NOMO-1 (cell line): ENCODE measurements around the gene ARG1.
"Not testable (repeated sequence)": the region's sequence is repeated elsewhere in the genome, so short reads cannot be mapped to it uniquely, and the experiment has no call there.

Experiments used
- DNase-seq, 2 experiments: peaks; one replicate each; lab custom pipeline; 2025; ENCODE audit not compliant: unreplicated experiment in 2 of 2; lab: John Stamatoyannopoulos, UW

The ARG1 gene

DNA sequence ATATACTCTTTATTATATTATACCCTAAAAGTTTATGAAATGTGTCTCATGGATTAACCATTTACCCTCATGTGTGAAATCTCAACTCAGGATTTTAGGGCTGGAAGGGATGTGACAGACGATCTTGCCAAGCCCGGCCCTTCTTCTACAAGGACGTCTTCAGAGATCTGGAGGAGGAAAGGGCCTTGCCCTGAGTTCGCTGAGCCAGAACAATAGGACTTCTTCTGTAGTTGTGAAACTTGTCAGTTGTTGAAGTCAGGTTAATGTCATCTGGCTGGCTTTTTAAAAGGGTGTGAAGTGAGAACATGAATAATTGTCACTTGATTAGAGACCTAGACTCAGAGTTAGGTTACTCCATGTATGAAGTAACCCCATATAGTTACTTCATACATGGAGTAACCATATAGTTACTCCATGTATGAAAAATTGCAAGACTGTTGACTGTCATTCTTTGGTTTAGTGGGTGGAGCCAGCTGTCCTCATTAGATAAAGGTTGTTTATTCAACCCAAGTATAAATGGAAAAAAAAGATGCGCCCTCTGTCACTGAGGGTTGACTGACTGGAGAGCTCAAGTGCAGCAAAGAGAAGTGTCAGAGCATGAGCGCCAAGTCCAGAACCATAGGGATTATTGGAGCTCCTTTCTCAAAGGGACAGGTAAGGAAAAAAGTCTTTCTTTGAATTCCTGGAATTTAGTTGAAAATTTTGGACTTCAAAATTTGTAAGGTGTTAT lies at the start of gene ARG1:
Gene ARG1, plus strand, starts transcription at position 541 of the 730 bp plus-strand sequence. Its CDS starts 57 bp downstream, at position 598.
- no peak for DNase-seq

DNA sequence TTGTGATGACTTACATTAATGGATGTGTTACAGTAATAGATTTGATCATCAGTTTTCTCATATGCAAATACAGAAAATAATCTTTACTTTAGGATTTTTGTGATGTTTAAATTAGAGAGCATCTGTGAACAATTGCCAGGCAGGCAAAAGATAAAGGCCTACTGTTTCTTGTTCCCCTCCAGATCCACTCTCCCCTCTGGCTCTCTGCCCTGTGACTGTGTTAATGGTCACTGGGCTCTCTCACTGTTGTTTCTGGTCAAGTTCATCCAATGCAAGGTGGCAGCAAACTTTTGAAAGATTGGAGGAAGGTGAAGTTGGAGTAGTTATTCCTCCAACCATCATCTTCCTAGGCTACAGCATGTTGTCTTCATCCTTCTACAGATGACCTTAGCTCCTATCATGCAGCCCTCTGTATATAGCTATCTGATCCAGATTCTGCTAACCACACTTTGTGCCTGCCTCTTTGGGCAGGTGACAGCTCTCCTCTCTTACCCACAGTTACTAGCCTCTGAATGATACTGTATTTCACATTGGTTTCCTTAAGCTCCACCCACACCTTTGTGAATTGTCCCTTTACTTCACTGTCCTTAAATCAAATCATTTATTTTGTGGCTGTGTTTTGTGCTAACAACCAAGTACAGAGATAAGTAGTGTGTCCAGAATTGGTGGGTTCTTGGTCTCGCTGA lies 48.9 kb upstream of the ARG1 start:
- no peak for DNase-seq

DNA sequence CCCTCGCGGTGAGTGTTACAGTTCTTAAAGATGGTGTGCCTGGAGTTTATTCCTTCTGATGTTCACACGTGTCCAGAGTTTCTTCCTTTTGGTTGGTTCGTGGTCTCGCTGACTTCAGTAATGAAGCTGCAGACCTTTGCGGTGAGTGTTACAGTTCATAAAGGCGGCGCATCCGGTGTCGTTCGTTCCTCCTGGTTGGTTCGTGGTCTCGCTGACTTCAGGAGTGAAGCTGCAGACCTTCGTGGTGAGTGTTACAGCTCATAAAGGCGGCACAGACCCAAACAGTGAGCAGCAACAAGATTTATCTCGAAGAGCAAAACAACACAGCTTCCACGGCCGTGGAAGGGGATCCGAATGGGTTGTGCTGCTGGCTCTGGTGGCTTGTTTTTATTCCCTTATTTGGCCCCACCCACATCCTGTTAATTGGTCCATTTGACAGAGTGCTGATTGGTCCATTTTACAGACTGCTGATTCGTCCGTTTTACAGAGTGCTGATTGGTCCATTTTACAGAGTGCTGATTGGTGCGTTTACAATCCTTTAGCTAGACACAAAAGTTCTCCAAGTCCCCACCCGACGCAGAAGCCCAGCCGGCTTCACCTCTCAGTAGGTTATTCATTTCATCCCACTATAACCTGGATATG lies 48.2 kb upstream of the ARG1 start:
- no peak for DNase-seq

DNA sequence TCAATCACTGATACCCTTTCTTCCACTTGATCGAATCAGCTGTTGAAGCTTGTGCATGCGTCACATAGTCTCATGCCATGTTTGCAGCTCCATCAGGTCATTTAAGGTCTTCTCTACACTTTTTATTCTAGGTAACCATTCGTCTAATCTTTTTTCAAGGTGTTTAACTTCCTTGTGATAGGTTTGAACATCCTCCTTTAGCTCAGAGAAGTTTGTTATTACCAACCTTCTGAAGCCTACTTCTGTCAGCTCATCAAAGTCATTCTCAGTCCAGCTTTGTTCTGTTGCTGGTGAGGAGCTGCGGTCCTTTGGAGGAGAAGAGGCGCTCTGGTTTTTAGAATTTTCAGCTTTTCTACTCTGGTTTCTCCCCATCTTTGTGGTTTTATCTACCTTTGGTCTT lies 42.1 kb upstream of the ARG1 start:
- not testable (repeated sequence) for DNase-seq

DNA sequence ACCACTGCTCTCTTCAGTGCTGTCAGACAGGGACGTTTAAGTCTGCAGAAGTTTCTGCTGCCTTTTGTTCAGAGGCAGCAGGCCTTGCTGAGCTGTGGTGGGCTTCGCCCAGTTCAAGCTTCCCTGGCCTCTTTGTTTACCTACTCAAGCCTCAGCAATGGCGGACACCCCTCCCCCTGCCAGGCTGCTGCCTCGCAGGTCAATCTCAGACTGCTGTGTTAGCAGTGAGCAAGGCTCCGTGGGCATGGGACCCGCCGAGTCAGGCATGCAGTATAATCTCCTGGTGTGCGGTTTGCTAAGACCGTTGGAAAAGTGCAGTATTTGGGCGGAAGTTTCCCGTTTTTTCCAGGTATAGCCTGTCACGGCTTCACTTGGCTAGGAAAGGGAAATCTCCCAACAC lies 41.3 kb upstream of the ARG1 start:
- not testable (repeated sequence) for DNase-seq

DNA sequence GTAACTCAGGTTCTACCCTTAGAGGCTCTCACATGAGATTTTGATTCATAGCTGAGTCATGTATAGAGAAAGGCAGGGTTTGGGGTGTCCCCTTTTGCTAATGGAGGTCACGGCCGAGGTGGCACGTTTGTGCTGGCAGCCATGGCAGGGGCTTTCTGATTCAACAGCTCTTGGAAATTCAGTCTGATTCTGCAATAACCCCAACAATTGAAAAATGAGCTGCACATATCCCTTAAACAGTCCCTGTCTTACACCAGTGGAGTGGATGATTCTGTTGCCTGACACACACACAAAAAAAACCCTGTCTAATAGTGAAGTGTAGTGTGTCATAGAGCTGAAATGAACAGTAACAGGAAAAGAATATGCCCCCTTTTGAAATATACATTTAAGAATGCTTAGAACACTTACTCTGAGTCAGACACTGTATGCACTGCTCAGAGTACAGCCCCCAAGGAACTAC lies 40.4 kb upstream of the ARG1 start:
- no peak for DNase-seq

DNA sequence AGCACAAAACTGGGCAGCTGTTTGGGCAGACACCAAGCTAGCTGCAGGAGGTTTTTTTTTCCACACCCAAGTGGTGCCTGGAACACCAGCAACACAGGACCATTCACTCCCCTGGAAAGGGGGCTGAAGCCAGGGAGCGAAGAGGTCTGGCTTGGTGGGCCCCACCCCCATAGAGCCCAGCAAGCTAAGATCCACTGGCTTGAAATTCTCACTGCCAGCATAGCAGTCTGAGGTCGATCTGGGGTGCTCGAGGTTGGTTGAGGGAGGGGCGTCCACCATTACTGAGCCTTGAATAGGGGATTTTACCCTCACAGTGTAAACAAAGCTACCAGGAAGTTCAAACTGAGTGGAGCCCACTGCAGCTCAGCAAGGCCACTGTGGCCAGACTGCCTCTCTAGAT lies 34.4 kb upstream of the ARG1 start:
- not testable (repeated sequence) for DNase-seq

DNA sequence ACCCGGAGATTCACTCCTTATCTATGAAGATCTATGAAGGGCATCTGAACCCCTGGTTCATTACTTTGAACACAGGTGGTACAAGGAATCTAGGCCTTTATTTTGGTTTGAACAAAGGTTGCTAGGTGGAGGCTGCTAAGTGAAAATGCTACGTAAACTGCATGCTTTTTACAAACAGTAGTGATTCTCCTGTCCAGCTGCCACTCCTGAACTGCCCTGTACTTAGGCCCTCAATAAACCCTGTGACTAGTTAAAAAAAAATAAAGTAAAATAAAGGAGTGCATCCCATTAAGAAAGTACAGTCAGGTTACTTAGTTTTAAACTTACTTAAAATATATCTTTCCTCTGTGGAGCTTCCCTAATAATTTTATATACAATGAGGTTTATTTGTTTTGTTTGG lies 27.7 kb upstream of the ARG1 start:
- no peak for DNase-seq

DNA sequence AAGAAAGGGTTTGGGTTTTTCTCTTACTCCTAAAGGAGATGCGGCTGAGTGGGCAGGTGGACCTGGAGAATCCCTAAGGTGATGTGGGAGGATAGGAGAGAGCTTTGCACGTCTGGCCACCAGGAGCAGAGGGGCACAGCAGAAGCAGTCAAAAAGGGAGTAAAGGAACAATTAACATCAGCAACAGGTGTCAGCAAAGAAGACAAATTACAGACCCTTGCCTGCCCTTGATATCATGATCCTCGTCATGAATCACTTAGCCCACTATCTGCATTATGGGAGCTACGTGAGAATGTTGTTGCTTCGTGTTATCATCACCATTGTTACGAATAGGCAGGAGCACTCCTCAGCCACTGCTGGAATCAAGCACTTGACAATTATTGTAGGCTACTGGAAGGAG lies 25.5 kb upstream of the ARG1 start:
- no peak for DNase-seq

DNA sequence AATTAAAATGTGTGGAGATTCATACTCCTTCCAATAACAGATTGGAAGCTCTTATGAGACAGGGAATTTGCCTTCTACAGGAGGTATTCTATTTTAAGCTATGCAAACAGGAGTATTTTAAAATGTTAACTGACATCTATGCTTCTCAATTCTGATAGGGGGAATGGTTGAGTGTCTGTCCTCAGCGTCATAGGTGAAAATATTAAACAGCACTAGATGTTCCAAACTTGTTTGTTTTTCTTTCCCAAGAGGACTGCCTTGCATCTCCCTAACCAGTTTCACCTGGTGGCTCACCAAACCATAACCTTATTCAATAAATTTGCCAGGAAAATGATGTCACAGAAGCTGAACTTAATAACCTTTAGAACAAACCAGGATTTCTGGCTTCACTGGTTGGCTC lies 24.6 kb upstream of the ARG1 start:
- DNase-seq, result no peak

DNA sequence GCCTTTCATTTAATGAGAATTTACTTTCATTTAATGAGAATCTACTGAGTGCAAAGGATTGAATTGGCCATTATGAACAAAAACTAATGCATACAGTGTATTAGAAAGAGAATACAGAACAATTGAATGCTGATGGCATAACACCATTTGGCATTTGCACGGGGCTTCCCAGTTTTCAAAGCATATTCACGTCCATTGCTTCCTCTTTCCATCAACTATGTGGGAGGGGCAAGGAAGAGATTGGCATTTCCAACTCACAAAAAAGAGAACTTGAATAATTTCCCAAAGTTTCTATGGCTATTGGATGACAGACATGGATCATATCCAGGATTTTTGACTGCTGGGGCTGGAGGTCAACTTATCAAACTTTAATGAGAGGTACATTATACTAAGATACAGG lies 23.2 kb upstream of the ARG1 start:
- no peak for DNase-seq

DNA sequence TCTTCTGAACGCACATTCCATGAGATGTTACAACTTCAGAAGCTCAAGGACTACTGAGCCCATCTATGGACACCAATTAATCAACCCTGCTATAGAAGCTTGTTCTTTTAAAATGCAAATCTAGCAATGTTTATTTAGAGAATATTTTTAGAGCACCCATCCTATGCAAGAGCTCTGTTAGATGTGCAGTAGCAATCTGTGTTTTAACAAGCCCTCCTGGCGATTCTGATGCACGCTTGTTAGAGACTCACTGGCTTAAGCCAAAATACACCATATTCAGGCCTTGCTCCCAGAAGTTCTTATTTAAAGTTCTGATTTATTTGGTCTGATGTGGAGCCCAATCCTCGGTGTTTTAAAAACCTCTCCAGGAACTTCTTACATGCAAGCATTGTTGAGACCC lies 21.1 kb upstream of the ARG1 start:
- DNase-seq, result no peak

DNA sequence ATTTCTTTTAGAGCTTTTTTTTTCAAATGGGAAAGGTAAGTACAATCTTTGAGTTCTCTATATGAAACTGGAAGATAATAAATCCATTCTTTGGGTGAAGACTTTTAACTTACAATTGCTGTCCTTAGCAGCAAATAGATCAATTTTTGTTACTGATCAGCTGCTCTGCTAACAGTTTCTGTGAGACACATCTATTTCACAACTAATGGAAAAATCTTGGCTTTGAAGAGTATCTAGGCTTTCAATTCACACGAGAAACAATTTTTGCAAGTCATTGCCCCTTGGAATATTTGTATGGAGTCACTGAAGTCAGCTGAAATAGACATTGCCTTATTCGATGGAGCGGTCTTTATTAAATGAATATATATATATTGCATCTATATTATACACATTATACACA lies 20.5 kb upstream of the ARG1 start:
- no peak for DNase-seq

DNA sequence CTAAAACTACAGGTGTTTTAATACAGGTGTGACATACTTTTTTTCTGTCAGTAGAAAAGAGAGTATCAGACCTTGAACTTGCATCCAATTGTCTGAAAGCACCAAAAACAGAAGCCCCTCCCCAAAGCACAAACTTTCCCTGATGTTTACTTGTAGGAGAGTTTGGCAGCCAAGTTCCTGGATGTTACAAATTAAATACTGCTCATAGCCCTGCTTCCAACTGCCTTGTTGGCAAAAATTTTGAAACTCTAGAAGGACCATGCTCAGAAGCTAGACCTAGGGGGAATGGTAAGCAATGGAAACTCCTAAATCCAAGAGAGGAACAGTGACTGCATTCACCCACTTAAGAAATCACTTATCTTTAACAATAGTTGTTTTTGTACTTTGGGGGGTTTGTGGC lies 17.0 kb upstream of the ARG1 start:
- no peak for DNase-seq

DNA sequence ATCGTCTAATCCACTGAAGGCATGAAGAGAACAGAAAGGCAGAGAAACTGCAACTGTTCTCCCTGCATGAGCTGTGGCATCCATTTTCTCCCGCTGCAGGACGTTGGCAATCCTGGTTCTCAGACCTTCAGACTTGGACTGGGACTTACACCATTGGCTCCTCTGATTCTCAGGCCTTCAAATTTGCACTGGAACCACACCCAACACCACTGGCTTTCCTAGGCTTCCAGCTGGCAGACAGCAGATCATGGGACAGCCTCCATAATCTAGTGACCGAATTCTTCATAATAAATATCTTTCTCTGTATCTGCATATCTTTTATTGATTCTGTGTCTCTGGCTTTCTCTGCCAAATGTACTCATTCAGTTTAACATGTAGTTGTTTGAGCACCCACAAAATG lies 14.1 kb upstream of the ARG1 start:
- DNase-seq, result no peak

DNA sequence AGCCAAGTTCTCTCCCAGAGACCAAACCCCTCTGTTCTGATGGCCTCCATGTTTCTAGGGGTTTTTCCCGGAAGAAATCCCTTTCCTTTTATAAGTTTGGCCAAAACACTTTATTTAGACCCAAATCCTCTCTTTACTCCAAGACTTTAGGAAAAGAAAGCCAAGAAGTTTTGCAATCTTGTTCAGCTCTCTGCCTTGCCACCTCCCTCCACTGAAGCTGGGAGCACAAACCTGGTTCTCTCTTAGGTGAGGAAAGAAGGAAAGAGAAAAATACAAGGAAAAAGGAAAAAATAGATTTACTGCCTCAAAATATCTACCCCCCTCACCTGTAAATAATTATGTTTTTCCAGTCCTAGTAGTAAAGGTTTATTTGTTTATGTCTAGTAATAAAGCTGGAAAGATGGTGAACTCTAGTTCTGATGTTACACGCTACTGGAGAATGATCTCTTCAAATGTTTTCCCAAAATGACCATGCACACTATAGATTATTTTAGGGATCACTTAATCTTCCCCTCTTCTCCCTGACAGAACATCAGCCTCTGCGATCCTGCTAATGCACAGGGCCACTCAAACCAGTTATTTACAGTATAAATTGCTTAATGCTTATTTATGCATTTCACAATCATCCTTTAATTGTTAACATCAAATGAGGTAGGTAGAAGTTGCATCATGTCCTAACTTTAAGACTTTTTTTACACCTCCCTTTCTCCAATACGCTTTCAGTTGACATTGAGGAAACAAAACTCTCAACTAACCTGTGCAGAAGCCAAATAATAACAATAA lies 10.9 kb upstream of the ARG1 start:
- no peak for DNase-seq

DNA sequence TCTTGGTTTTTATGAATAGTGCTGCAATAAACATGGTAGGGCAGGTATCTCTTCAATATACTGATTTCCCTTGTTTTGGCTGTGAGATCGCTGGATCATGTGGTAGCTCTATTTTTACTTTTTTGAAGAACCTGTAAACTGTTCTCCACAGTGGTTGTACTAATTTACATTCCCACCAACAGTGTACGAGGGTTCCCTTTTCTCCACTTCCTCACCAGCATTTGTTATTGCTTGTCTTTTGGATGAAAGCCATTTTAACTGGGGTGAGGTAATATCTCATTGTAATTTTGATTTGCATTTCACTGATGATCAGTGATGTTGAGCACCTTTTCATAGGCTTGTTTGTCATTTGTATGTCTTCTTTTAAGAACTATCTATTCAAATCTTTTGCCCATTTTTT lies 8.0 kb upstream of the ARG1 start:
- no peak for DNase-seq

DNA sequence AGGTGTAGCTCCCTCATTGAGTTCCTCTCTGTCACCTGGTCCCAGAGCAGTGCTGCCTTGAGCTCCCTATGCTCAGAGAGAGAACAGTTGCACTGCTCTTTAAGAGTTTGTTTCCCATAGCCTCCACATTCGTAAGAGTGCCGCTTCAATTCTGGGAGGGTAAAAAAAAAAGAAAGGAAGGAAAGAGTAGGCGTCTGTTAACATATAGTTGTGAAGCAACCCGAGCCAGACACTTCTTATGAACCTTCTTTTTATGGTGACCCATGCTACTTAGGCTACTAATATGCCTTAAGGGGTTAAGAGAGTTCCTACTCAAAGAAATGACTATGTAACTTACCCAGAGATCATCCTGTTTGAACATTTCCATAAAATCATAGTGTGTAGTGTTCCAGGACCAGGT lies 4.3 kb upstream of the ARG1 start:
- DNase-seq, result no peak

DNA sequence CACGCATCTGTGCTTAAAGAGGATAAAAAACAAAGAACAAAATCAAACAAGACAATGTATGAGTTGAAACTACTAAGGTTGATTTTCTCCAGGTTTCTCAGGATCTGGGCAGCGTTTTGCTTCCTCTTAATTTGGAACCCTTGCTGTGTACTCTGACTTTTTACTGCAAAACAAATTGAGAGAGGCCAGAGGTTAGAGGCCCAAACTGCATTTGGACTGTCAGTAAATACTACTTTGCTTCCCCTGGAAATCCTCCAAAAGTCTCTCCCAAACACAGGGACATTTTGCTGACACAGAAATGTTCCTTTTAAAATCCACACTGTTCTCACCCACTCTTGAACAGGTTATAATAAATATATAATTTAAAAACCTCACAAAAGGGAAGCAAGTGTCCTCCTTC lies 1.1 kb downstream of the ARG1 start:
- no peak for DNase-seq

DNA sequence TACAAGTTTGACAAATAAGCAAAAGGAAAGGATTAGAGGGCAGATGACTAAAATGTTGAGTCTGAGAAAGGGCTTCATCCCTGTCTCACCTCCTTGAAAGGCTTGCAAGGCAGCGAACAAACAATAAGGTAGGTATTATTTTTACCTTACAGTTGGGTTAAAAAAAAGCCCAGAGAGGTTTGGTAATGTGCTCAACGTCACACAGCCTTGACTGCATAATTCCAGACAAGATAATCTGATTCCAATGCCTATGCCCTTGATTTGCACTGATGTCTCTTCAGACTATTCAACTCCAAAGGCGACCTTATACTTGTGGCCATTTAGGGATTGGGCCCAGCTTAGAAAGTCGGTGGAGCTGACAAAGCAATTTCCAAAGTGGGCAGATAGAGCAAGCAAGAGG lies 1.7 kb downstream of the ARG1 start:
- DNase-seq, result no peak

DNA sequence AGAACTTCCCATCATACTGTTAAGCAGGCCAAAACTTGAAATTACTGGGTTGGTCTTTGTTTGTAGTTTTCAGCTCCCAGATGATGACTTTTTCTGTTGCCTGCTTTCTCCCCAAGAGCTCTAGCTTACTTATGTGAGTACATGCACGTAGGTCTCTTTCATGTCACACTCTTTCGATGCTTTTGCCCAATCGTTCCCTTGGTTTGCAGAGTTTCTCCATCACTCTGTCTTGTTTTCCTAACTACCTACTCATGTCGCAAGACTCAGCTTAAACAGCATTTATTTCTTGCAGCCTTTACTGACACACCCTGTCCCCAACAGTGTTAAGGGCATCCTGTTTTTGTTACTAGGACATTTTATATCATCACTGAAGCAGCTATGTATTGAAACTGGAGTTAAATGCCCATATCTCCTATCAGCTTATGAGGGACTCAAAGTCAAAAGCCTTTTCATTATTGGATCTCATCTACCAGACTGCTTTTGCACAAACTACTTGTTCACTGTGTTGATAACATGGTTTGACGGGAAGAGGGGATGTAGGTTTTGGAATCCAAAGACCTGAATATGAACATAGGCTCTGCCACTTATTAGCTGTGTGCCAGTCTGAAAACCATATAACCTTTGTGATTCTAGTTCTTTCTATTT lies 2.9 kb downstream of the ARG1 start:
- peak in 1 of 2 experiments; percentile 28 for DNase-seq
